NOMO-1 (cell line): ENCODE data around the gene PRCC.

ENCODE experiments used
- DNase-seq, 2 experiments: peaks; one replicate each; lab custom pipeline; 2025; ENCODE audit not compliant: unreplicated experiment in 2 of 2; lab: John Stamatoyannopoulos, UW

PRCC gene

GRCh38 chr1:156839426-156840109 lies 72.2 kb downstream of the PRCC start:
- DNase-seq, result no peak

- DNase-seq, result no peak
Measured at GRCh38 chr1:156840186-156840897, 73.0 kb downstream of the PRCC start.

DNA sequence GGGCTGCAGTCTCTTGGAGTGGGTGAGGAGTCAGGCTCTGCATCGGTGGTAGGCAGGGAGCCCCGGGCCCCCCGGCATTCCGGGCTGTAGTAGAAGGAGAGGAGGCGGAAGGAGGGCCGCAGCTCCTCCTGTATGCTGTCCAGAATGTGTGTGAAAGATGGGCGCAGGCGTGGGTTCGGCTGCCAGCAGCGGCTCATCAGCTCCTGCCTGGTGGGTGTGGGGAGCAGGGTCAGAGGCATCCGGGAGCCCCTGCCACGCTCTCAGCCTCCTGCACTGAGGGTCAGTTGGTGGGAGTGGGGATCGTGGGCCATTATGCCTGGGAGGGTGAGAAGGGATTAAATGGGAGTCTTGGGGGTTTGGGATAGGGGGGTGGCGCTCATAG lies 73.6 kb downstream of the PRCC start:
- no peak for DNase-seq

DNA sequence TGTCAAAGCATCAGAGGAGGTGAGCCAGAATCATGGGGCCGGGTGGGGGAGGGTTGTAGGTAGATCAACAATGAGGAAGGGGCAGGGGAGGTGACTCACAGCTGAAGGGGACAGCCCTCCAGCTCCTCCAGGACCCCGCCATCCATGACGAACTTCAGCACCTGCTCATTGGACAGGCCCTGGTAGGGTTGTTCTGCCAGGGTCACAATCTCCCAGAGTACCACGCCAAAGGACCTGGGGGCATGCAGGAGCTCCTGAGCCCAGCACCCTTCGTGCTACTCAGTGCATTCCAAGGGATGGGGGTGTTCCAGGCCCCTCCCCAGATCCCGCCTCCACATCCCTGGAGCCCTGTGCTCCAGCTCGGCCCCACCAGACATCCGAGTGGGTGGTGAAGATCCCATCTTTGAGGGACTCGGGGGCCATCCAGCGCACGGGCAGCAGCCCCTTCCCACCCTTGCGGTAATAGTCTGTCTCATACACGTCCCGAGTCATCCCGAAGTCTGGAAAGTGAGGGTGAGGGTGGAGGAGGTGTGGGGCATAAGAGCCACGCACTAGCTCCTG lies 74.0 kb downstream of the PRCC start:
- DNase-seq, result no peak

DNA sequence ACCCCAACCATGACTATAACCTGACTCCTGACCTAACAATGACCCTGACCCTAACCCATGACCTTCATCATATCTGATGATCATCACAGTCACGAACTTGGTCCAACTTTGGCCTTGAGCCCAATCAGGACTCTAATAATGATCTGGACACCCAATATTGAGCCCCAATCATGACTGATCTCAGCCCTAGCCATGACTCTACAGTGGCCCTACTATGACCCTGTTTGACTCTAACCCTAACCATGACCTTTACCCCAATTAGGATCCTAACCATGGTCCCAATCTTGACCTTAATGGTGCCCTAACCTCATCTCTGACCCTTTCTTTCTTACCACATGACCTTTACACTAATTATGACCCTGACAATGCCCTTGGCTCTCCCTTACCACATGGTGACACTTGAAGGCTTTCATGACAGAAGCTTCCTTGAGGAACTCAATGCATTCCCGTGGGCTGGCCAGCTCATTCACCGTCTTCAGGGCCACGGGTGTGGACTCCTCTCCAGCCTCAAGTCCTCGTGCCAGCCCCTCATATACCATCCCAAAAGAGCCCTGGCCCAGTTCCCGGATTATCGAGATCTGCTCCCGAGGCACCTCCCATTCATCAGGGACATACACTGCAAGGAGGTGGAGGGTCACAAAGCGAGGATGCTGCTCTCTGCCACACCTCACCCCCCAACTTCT lies 75.4 kb downstream of the PRCC start:
- DNase-seq, result no peak

GRCh38 chr1:156844102-156844501 lies 76.8 kb downstream of the PRCC start:
- no peak for DNase-seq

DNA sequence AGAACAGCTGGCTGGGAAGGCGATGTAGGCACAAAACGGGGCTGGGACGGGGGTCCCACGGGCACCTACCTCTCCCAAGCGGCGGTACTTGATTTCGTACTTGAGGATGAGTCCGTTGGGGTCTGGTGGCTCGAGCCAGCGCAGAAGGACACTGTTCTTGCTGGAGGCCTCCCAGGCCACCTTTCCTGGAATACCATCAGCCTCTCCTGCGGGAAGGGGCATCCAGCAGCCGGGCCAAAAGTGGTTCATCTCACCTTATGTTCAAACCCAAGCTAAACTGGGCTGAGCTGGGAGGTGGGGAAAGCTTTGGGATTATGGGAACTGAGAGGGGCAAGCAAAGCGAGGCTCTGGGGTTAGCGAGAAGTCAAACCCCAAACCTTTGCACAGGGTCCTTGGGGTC lies 77.3 kb downstream of the PRCC start:
- no peak for DNase-seq

- DNase-seq, result no peak
Measured at GRCh38 chr1:156845055-156845952, 78.0 kb downstream of the PRCC start.

GRCh38 chr1:156845953-156846545 lies 78.7 kb downstream of the PRCC start:
- DNase-seq, result no peak

DNA sequence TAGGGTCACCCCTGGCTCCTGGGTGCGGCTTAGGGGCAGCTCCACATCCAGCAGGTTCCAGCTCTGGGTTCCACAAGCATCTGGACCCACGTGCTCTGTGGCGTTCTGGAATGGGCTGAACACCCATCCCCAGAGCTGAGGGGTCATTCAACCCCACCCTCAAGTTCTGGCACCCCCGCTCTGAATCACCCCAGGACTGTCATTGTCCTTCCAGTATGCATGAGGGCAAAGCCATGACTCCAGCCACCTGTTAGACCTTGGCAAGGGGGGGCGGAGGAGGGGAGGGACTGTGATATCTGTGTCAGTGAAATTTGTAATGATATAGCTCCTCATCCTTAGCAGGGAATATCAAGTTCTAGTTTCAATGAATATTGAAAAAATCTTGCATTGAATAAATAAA lies 79.3 kb downstream of the PRCC start:
- DNase-seq, result no peak

GRCh38 chr1:156847591-156848460 lies 80.5 kb downstream of the PRCC start:
- DNase-seq, result no peak

DNA sequence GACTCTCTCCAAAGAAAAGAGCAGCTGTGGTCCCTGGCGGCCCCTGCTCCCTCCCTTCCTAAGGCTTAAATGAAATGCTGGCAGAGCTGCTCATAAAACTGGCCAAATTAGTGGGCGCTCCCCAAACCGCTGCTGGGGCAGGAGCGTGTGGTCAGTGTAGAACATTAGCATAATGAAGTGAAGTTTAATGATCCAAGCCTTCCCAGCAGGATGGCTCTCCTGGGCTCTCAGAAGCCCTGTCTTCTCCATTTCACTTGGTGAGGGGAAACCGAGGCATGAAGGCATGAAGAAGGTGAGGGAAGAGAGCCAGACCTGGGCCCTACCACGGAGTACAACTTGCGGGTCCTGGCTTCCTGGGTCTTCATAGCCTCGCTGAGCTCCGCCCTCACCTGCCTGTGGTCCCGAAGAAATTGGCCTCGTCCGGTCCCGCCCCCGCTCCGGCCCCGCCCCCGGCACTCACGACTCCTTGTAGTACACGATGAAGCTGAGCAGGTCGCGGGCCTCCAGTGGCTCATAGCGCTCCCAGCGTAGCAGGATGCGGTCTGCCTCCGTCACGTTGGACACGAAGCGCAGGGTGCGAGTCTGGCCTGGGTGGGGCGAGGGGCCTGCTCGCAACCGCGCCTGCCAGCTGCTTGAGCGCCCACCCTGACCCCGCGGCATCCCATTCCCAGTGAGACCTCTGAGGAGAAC lies 81.3 kb downstream of the PRCC start:
- DNase-seq, result no peak

- no peak for DNase-seq
Measured at GRCh38 chr1:156849151-156849496, 81.8 kb downstream of the PRCC start.
